ENCODE results near the gene ABCA1. TPM values are rescaled to one million over a fixed set of nuclear protein-coding genes. Genes with fewer than 3 reads are reported as not detected.

ABCA1 gene
- total and polyA plus RNA-seq, 5 donors from 2014 or later: 0.14 to 4.3 (median 0.41) TPM

DNA sequence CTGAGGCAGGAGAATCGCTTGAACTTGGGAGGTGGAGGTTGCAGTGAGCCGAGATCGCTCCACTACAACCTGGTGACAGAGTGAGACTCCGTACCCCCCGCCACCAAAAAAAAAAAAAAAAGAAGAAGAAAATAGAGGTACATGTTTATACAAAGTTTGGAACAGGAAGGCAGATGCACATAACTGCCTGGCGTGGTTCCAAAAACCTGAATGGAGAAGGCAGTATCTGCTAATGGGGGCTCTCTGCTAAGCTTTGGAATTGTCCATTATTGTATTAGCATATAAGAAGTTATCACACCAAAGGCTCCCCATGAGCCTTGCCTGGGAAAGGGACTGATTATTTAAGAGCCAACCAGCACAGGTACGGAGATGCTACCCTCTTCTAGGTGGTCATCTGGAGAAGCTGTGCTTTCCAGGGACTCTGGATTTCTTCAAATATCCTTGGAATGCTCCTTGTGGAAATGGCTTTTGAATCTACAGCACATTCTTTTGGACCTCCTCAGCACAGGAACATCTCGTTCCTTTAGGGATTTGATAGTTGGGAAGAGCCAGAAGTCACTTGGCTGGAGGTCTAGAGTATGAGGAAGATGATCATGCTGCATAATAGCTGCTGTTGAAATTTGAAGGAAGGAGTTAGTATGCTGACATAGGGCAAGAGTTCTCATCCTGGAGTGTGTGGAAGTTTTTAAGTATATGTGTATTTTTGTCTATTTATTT lies 42.5 kb upstream of the ABCA1 start:
- H3K4me1 Mint-ChIP-seq: peaks cover 0 to 14% (median 5%) of the 10 kb centered on the region in 4 donors
- no peak overlapping the region for H3K27ac Mint-ChIP-seq
- ATAC-seq (ENCODE audit: low read depth in 2 of 2): no peak
- DNase-seq: no peak
- H3K4me3 ChIP-seq (ENCODE audit: low read depth, low read length): no peak overlapping the region
- peaks cover 10% of the 10 kb centered on the region for H3K4me1 ChIP-seq (ENCODE audit: control insufficient read depth, insufficient read depth, low read length, poor library complexity, severe bottlenecking)
- no peaks in the 10 kb centered on the region for H3K9me3 ChIP-seq (ENCODE audit: control insufficient read depth in 2 of 2, low read length in 2 of 2)
- H3K4me3 Mint-ChIP-seq: no peak overlapping the region
- no peak overlapping the region for H3K27ac ChIP-seq (ENCODE audit: insufficient read depth, low read length, poor library complexity, severe bottlenecking)
- H3K36me3 Mint-ChIP-seq: no peaks in the 10 kb centered on the region
- H3K27me3 Mint-ChIP-seq: peaks cover 42% of the 10 kb centered on the region
- no peaks in the 10 kb centered on the region for H3K36me3 ChIP-seq (ENCODE audit: control insufficient read depth, insufficient read depth, low read length)
- H3K9me3 Mint-ChIP-seq: peaks cover 0 to 2% (median 0%) of the 10 kb centered on the region in 7 donors
- peaks cover 4% of the 10 kb centered on the region for H3K27me3 ChIP-seq (ENCODE audit: control insufficient read depth, insufficient read depth, low read length)

DNA sequence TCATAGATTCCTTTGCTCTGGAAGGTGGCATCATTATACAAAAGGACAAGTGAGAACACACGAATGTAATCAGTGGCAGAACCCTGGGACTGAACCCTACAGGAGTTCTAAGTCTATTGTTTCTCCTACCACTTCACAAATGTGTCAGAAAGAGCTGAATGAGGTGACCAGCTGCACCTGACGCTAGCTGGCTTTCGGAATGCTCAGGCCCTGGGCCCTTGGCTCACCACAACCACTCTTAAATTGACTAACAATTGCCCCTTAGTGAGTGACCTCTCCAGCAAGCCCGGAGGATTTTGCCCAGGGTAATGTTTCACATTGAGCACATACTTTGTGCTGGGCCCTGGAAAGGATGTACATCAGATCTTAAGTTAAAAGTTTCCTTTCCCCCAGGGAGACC lies 41.2 kb upstream of the ABCA1 start:
- Mint-ChIP-seq H3K4me3 (peak overlapping the region; percentile 70 to 94 (median 86)), H3K27ac (no peak overlapping the region), H3K4me1 (peaks cover 0 to 14% (median 3%) of the 10 kb centered on the region in 4 donors), H3K27me3 (peaks cover 37% of the 10 kb centered on the region), H3K9me3 (peaks cover 0 to 2% (median 0%) of the 10 kb centered on the region in 7 donors), H3K36me3 (no peaks in the 10 kb centered on the region)
- H3K36me3 ChIP-seq (ENCODE audit: control insufficient read depth, insufficient read depth, low read length): no peaks in the 10 kb centered on the region
- peaks cover 10% of the 10 kb centered on the region for H3K4me1 ChIP-seq (ENCODE audit: control insufficient read depth, insufficient read depth, low read length, poor library complexity, severe bottlenecking)
- DNase-seq (no peak), ATAC-seq (ENCODE audit: low read depth in 2 of 2) (no peak)
- H3K4me3 ChIP-seq (ENCODE audit: low read depth, low read length): peak overlapping the region; percentile 71
- no peaks in the 10 kb centered on the region for H3K9me3 ChIP-seq (ENCODE audit: control insufficient read depth in 2 of 2, low read length in 2 of 2)
- H3K27me3 ChIP-seq (ENCODE audit: control insufficient read depth, insufficient read depth, low read length): peaks cover 4% of the 10 kb centered on the region
- H3K27ac ChIP-seq (ENCODE audit: insufficient read depth, low read length, poor library complexity, severe bottlenecking): no peak overlapping the region

DNA sequence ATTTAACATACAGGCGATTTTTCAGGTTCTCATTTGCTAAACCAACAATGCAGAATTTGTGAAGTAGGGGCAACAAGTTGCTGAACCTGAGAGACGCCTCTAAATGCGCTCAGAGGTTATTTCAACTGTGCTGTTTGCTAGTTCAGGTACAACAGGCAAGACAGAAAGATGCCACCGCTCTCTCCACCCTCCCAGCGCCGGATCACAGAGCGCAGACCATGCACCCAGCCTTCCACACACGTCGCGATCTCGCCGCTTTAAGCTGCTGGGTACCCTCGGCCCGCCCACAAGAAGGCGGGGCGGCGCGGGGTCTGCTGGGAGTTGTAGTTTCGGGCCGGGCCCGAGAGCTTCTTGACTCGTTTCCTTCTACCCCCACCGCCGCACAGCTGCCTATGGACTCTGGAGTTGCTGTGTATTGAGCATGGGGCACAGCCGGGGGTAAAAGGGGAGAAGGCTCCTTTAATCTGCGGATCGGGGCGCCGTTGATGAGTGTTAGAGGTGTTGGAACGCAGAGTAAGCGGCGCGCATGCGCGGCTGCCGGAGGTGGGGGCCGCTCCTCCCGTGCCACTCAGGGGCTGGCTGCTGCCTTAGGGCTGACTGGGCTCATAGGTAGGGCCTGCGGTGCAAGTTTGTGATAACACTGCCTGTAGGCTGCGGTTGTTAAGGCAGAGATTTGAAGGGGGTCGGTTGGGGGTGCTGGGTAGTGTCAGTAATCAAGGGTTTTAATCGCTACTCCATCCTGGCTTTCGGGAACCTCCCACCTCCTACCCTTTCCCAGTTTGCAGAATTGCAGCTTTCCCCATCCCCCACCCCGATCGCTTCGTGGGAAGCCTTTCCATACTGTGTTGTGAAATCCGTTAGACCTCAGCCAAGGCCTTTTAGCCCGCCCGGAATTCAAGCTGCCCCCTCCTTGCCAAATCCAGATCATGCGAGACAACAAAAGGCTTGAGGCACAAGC lies 40.3 kb upstream of the ABCA1 start:
- peak; percentile 79 to 94 (median 89) for DNase-seq
- H3K4me3 Mint-ChIP-seq: peak overlapping the region; percentile 70 to 94 (median 86)
- peaks cover 0 to 2% (median 0%) of the 10 kb centered on the region in 7 donors for H3K9me3 Mint-ChIP-seq
- no peaks in the 10 kb centered on the region for H3K9me3 ChIP-seq (ENCODE audit: control insufficient read depth in 2 of 2, low read length in 2 of 2)
- peaks cover 36% of the 10 kb centered on the region for H3K27me3 Mint-ChIP-seq
- ATAC-seq (ENCODE audit: low read depth in 2 of 2): peak; percentile 96 to 97
- peaks cover 0 to 14% (median 3%) of the 10 kb centered on the region in 4 donors for H3K4me1 Mint-ChIP-seq
- peak overlapping the region; percentile 76 to 90 (median 86) for H3K27ac Mint-ChIP-seq
- H3K36me3 ChIP-seq (ENCODE audit: control insufficient read depth, insufficient read depth, low read length): no peaks in the 10 kb centered on the region
- peak overlapping the region; percentile 71 for H3K4me3 ChIP-seq (ENCODE audit: low read depth, low read length)
- peak overlapping the region; percentile 70 for H3K27ac ChIP-seq (ENCODE audit: insufficient read depth, low read length, poor library complexity, severe bottlenecking)
- H3K36me3 Mint-ChIP-seq: no peaks in the 10 kb centered on the region
- peaks cover 10% of the 10 kb centered on the region for H3K4me1 ChIP-seq (ENCODE audit: control insufficient read depth, insufficient read depth, low read length, poor library complexity, severe bottlenecking)
- peaks cover 4% of the 10 kb centered on the region for H3K27me3 ChIP-seq (ENCODE audit: control insufficient read depth, insufficient read depth, low read length)

DNA sequence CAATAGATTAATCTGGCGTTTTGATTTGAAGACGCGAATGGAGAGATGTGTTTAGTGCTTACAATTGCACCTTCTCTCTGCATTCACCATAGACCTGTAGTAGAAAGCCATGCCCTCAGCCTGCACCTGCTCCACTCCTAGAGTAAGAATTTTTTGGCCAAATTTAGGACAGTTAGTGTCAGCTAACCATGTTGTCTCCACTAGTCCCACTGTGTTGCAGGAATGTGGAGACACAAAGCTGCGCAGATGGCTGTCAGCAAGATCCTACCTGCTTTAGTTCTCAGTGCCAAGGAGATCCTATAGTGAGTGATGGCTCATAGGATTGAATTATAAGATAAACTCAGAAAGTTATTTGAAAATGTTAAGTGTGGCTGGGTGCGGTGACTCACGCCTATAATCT lies 35.1 kb upstream of the ABCA1 start:
- H3K9me3 Mint-ChIP-seq: peaks cover 0 to 2% (median 0%) of the 10 kb centered on the region in 7 donors
- H3K4me3 ChIP-seq (ENCODE audit: low read depth, low read length): no peak overlapping the region
- no peak overlapping the region for H3K27ac Mint-ChIP-seq
- no peak overlapping the region for H3K4me3 Mint-ChIP-seq
- ATAC-seq (ENCODE audit: low read depth in 2 of 2): no peak
- H3K27me3 Mint-ChIP-seq: no peaks in the 10 kb centered on the region
- H3K27me3 ChIP-seq (ENCODE audit: control insufficient read depth, insufficient read depth, low read length): peaks cover 10% of the 10 kb centered on the region
- H3K4me1 ChIP-seq (ENCODE audit: control insufficient read depth, insufficient read depth, low read length, poor library complexity, severe bottlenecking): peaks cover 16% of the 10 kb centered on the region
- H3K36me3 Mint-ChIP-seq: no peaks in the 10 kb centered on the region
- H3K4me1 Mint-ChIP-seq: peaks cover 5 to 31% (median 20%) of the 10 kb centered on the region in 4 donors
- no peaks in the 10 kb centered on the region for H3K36me3 ChIP-seq (ENCODE audit: control insufficient read depth, insufficient read depth, low read length)
- H3K9me3 ChIP-seq (ENCODE audit: control insufficient read depth in 2 of 2, low read length in 2 of 2): no peaks in the 10 kb centered on the region
- no peak overlapping the region for H3K27ac ChIP-seq (ENCODE audit: insufficient read depth, low read length, poor library complexity, severe bottlenecking)
- no peak for DNase-seq

DNA sequence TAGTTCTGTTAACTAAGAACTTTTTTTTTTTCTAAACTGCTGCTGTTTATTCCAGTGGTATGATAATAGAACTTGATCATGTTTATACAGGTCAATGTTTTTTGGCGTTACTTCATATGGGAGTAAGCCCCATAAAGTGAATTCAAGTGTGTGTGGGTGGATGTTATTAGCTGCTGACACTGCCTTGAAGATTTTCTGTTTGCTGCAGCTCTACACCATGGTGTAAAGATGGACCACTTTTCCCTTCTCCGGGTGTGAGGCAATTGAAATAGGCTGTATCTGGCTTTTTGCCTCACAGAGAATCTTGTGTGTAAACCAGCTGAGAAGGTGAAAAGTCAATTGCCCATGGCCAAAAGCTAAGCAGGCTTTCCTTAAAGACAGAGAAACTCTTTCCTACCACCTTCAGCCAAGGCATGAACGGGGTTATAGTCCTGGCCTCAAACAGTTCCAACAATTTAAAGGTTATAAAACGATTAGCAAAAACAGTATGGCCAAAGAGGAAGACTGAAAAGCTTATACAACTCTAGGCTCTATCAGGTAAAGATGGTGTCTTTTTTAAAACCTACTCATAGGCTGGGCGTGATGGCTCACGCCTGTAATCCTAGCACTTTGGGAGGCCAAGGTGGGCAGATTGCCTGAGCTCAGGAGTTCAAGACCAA lies 33.9 kb upstream of the ABCA1 start:
- Mint-ChIP-seq H3K9me3 (peaks cover 0 to 2% (median 0%) of the 10 kb centered on the region in 7 donors), H3K27me3 (no peaks in the 10 kb centered on the region), H3K27ac (no peak overlapping the region), H3K4me3 (no peak overlapping the region), H3K4me1 (peaks cover 5 to 29% (median 20%) of the 10 kb centered on the region in 4 donors), H3K36me3 (no peaks in the 10 kb centered on the region)
- no peaks in the 10 kb centered on the region for H3K9me3 ChIP-seq (ENCODE audit: control insufficient read depth in 2 of 2, low read length in 2 of 2)
- no peak overlapping the region for H3K4me3 ChIP-seq (ENCODE audit: low read depth, low read length)
- peaks cover 10% of the 10 kb centered on the region for H3K27me3 ChIP-seq (ENCODE audit: control insufficient read depth, insufficient read depth, low read length)
- ATAC-seq (ENCODE audit: low read depth in 2 of 2): no peak
- no peak overlapping the region for H3K27ac ChIP-seq (ENCODE audit: insufficient read depth, low read length, poor library complexity, severe bottlenecking)
- DNase-seq: no peak
- H3K36me3 ChIP-seq (ENCODE audit: control insufficient read depth, insufficient read depth, low read length): no peaks in the 10 kb centered on the region
- peaks cover 9% of the 10 kb centered on the region for H3K4me1 ChIP-seq (ENCODE audit: control insufficient read depth, insufficient read depth, low read length, poor library complexity, severe bottlenecking)

DNA sequence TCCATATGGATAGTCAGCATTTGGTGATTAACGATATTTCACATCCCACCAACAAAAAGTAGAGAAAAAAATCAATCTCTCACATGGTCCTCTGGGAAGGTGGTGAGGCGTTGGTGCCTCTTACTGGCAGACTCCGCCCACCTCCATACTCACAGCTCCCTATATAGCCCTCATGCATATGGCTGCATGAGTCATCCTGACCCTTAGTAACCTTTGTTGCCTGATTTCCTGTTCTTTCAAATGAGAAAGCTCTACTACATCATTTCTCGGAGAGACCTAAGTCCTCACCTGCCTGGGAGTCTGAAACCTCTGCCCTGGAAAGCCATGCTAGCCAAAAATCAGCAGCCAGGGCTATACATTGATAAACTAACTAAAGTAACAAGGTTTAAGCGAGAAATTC lies 33.3 kb upstream of the ABCA1 start:
- no peaks in the 10 kb centered on the region for H3K27me3 Mint-ChIP-seq
- H3K36me3 Mint-ChIP-seq: no peaks in the 10 kb centered on the region
- peak; percentile 98 for ATAC-seq (ENCODE audit: low read depth in 2 of 2)
- H3K4me3 Mint-ChIP-seq: no peak overlapping the region
- Histone ChIP-seq H3K9me3 (ENCODE audit: control insufficient read depth in 2 of 2, low read length in 2 of 2) (no peaks in the 10 kb centered on the region), H3K27me3 (ENCODE audit: control insufficient read depth, insufficient read depth, low read length) (peaks cover 10% of the 10 kb centered on the region), H3K4me3 (ENCODE audit: low read depth, low read length) (no peak overlapping the region), H3K4me1 (ENCODE audit: control insufficient read depth, insufficient read depth, low read length, poor library complexity, severe bottlenecking) (peaks cover 9% of the 10 kb centered on the region), H3K36me3 (ENCODE audit: control insufficient read depth, insufficient read depth, low read length) (no peaks in the 10 kb centered on the region), H3K27ac (ENCODE audit: insufficient read depth, low read length, poor library complexity, severe bottlenecking) (no peak overlapping the region)
- H3K27ac Mint-ChIP-seq: no peak overlapping the region
- peaks cover 0 to 2% (median 0%) of the 10 kb centered on the region in 7 donors for H3K9me3 Mint-ChIP-seq
- peak in 2 of 3 donors; percentile 16 to 88 for DNase-seq
- H3K4me1 Mint-ChIP-seq: peaks cover 5 to 27% (median 20%) of the 10 kb centered on the region in 4 donors

DNA sequence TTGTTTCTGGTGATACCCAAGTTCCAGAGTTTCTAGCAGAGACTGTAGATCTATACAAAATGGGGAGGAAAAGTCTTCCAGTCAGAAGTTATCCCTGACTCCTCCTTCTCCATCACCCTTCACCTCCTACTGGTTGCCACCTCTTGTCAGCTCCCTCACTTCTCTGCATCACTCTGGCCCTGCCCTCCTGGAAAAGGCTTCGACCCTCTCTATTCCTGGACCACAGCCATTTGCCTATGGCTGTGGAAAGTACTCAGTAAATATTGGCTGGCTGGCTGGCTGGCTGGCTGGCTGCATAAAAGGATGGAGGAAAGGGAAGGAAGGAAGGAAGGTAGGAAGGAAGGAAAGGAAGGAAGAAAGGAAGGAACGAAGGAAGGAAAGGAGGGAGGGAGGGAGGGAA lies 32.7 kb upstream of the ABCA1 start:
- Mint-ChIP-seq H3K36me3 (no peaks in the 10 kb centered on the region), H3K27ac (no peak overlapping the region), H3K4me1 (peaks cover 5 to 27% (median 20%) of the 10 kb centered on the region in 4 donors), H3K9me3 (peaks cover 0 to 2% (median 0%) of the 10 kb centered on the region in 7 donors), H3K4me3 (peak overlapping the region in 1 of 4 donors; percentile 26), H3K27me3 (no peaks in the 10 kb centered on the region)
- Histone ChIP-seq H3K4me3 (ENCODE audit: low read depth, low read length) (no peak overlapping the region), H3K4me1 (ENCODE audit: control insufficient read depth, insufficient read depth, low read length, poor library complexity, severe bottlenecking) (peaks cover 9% of the 10 kb centered on the region), H3K27me3 (ENCODE audit: control insufficient read depth, insufficient read depth, low read length) (peaks cover 10% of the 10 kb centered on the region), H3K9me3 (ENCODE audit: control insufficient read depth in 2 of 2, low read length in 2 of 2) (no peaks in the 10 kb centered on the region), H3K36me3 (ENCODE audit: control insufficient read depth, insufficient read depth, low read length) (no peaks in the 10 kb centered on the region), H3K27ac (ENCODE audit: insufficient read depth, low read length, poor library complexity, severe bottlenecking) (no peak overlapping the region)
- DNase-seq (no peak), ATAC-seq (ENCODE audit: low read depth in 2 of 2) (no peak)

Measured in CD4-positive, CD25-positive, alpha-beta regulatory T cell (primary cell).